DOHH2 (cell line): ENCODE data around the gene ZRANB2.

Experiments
- H3F3A ChIP-seq: fragments of 200-600 bp; sonication (generic), shearing (Covaris generic); 2 replicates; pipeline ENCODE4 v1.6.0; 2016; ENCODE audit warnings: antibody characterized with exemption, mild to moderate bottlenecking; ENCODE audit not compliant: control insufficient read depth, insufficient read depth
- H3K27ac ChIP-seq: fragments of 200-600 bp; sonication (generic); 2 replicates; pipeline ENCODE4 v1.5.1; 2014; ENCODE audit warnings: low read depth, mild to moderate bottlenecking, low read length, moderate library complexity
- H3K27me3 ChIP-seq: fragments of 200-600 bp; sonication (generic); 2 replicates; pipeline ENCODE4 v1.6.1; 2014; ENCODE audit warnings: mild to moderate bottlenecking, low read length, mixed read lengths; ENCODE audit not compliant: control insufficient read depth
- H3K36me3 ChIP-seq: fragments of 200-600 bp; sonication (generic); 2 replicates; pipeline ENCODE4 v1.6.1; 2014; ENCODE audit warnings: mild to moderate bottlenecking, low read length, moderate library complexity, mixed read lengths; ENCODE audit not compliant: control insufficient read depth
- H3K4me1 ChIP-seq: fragments of 200-600 bp; sonication (generic); 2 replicates; pipeline ENCODE4 v1.6.1; 2014; ENCODE audit warnings: mild to moderate bottlenecking, low read length, mixed read lengths; ENCODE audit not compliant: control insufficient read depth
- H3K4me2 ChIP-seq: fragments of 200-600 bp; sonication (generic); 2 replicates; pipeline ENCODE4 v1.6.0; 2014; ENCODE audit warnings: mild to moderate bottlenecking, low read length, moderate library complexity
- H3K4me3 ChIP-seq: fragments of 200-600 bp; sonication (generic); 2 replicates; pipeline ENCODE4 v1.5.1; 2014; ENCODE audit warnings: mild to moderate bottlenecking, low read length, mixed read lengths
- H3K79me2 ChIP-seq: fragments of 200-600 bp; sonication (generic); 2 replicates; pipeline ENCODE4 v1.6.1; 2014; ENCODE audit warnings: mild to moderate bottlenecking, low read length, mixed read lengths; ENCODE audit not compliant: control insufficient read depth
- H3K9me2 ChIP-seq: fragments of 200-600 bp; sonication (generic); replicated peaks from 2 replicates; pipeline ENCODE4 v1.6.1; 2014; ENCODE audit warnings: mild to moderate bottlenecking, low read length, mixed read lengths; ENCODE audit not compliant: control insufficient read depth
- H3K9me3 ChIP-seq: fragments of 200-600 bp; sonication (generic); 2 replicates; pipeline ENCODE4 v1.6.1; 2014; ENCODE audit warnings: antibody characterized with exemption, low read length, mixed read lengths; ENCODE audit not compliant: control insufficient read depth, insufficient read depth
- H4K20me1 ChIP-seq: fragments of 200-600 bp; sonication (generic); 2 replicates; pipeline ENCODE4 v1.6.0; 2014; ENCODE audit warnings: low read depth, mild to moderate bottlenecking, antibody characterized with exemption, low read length, moderate library complexity; ENCODE audit not compliant: control insufficient read depth, insufficient read depth
- CTCF ChIP-seq: fragments of 200-600 bp; sonication (generic); IDR thresholded peaks from one replicate; pipeline ENCODE4 v1.5.1; 2014; ENCODE audit warnings: antibody characterized with exemption, mild to moderate bottlenecking, low read depth, low read length; ENCODE audit not compliant: poor library complexity, severe bottlenecking
- EZH2phosphoT487 ChIP-seq: fragments of 200-600 bp; sonication (generic); IDR thresholded peaks from 2 replicates; pipeline ENCODE4 v1.6.1; 2017; ENCODE audit warnings: borderline replicate concordance, mild to moderate bottlenecking, antibody characterized with exemption, low read length, moderate library complexity, mixed read lengths

The ZRANB2 gene

GRCh38 chr1:71047635-71048607 is 32.9 kb downstream of the ZRANB2 start, which contains the start of gene PTGER3:
Gene PTGER3, minus strand, starts transcription at chr1:71047816. Its CDS starts 239 bp downstream, at chr1:71047577.
- Histone ChIP-seq H3K27ac (no peak within 1 kb of the TSS), H3K4me3 (no peak within 1 kb of the TSS), H3F3A (no peaks in the 10 kb centered on the region), H3K9me2 (no peaks in the 10 kb centered on the region), H3K27me3 (no peaks in the 10 kb centered on the region), H3K9me3 (no peaks in the 10 kb centered on the region), H3K4me1 (no peaks in the 10 kb centered on the region), H3K79me2 (no peaks in the 10 kb centered on the region), H3K36me3 (no peaks in the 10 kb centered on the region), H4K20me1 (no peaks in the 10 kb centered on the region), H3K4me2 (no peak within 1 kb of the TSS)
- no peak for TF ChIP-seq CTCF
- no peak for TF ChIP-seq EZH2phosphoT487

GRCh38 chr1:71046891-71047634 is 33.8 kb downstream of the ZRANB2 start:
- no peak overlapping the region for H3K4me2 ChIP-seq
- H4K20me1 ChIP-seq: no peaks in the 10 kb centered on the region
- H3K9me2 ChIP-seq: no peaks in the 10 kb centered on the region
- no peaks in the 10 kb centered on the region for H3K27me3 ChIP-seq
- no peaks in the 10 kb centered on the region for H3K9me3 ChIP-seq
- H3K79me2 ChIP-seq: no peaks in the 10 kb centered on the region
- H3K4me1 ChIP-seq: no peaks in the 10 kb centered on the region
- no peak overlapping the region for H3K27ac ChIP-seq
- no peaks in the 10 kb centered on the region for H3K36me3 ChIP-seq
- TF ChIP-seq EZH2phosphoT487 (no peak), CTCF (no peak)
- no peak overlapping the region for H3K4me3 ChIP-seq
- no peaks in the 10 kb centered on the region for H3F3A ChIP-seq

- no peaks in the 10 kb centered on the region for H4K20me1 ChIP-seq
- H3K27ac ChIP-seq: no peak overlapping the region
- no peak for TF ChIP-seq CTCF
- TF ChIP-seq EZH2phosphoT487: no peak
- no peaks in the 10 kb centered on the region for H3K36me3 ChIP-seq
- H3K27me3 ChIP-seq: peaks cover 8% of the 10 kb centered on the region; the same call in 1 of the 2 replicates
- H3K9me3 ChIP-seq: no peaks in the 10 kb centered on the region
- H3K79me2 ChIP-seq: no peaks in the 10 kb centered on the region
- no peak overlapping the region for H3K4me3 ChIP-seq
- H3K9me2 ChIP-seq: no peaks in the 10 kb centered on the region
- H3K4me2 ChIP-seq: no peak overlapping the region
- H3K4me1 ChIP-seq: no peaks in the 10 kb centered on the region
- no peaks in the 10 kb centered on the region for H3F3A ChIP-seq
Measured at GRCh38 chr1:71045463-71046028, 35.3 kb downstream of the ZRANB2 start.
